Smooth muscle cell (in vitro differentiated cells): ENCODE measurements around the gene TCERG1L. TPM values are rescaled to one million over a fixed set of nuclear protein-coding genes. Genes with fewer than 3 reads are reported as not detected.
A peak's percentile ranks its signal among the peaks of the same experiment; 100 is the strongest.

Experiments used
- DNase-seq: peaks from one replicate; lab custom pipeline; 2025; ENCODE audit not compliant: unreplicated experiment; lab: John Stamatoyannopoulos, UW
- H2AFZ ChIP-seq: fragments of 200-600 bp; sonication (generic); 2 replicates; pipeline ENCODE4 v1.6.0; 2016; ENCODE audit warnings: antibody characterized with exemption, low read depth, mild to moderate bottlenecking
- H3F3A ChIP-seq: fragments of 200-600 bp; sonication (generic); 2 replicates; pipeline ENCODE4 v1.6.0; 2017; ENCODE audit warnings: antibody characterized with exemption, low read depth
- H3K27ac ChIP-seq: fragments of 200-600 bp; sonication (generic); 2 replicates; pipeline ENCODE4 v1.5.1; 2016; ENCODE audit warnings: low read depth, mild to moderate bottlenecking
- H3K27me3 ChIP-seq: fragments of 200-600 bp; sonication (generic); 2 replicates; pipeline ENCODE4 v1.6.1; 2016; ENCODE audit warnings: low read depth, mild to moderate bottlenecking
- H3K36me3 ChIP-seq: fragments of 200-600 bp; sonication (generic); 2 replicates; pipeline ENCODE4 v1.5.1; 2016; ENCODE audit warnings: low read depth
- H3K4me1 ChIP-seq: fragments of 200-600 bp; sonication (generic); 2 replicates; pipeline ENCODE4 v1.5.1; 2016; ENCODE audit warnings: low read depth
- H3K4me2 ChIP-seq: fragments of 200-600 bp; sonication (generic); 2 replicates; pipeline ENCODE4 v1.6.0; 2016; ENCODE audit warnings: mild to moderate bottlenecking
- H3K4me3 ChIP-seq: fragments of 200-600 bp; sonication (generic); 2 replicates; pipeline ENCODE4 v1.5.1; 2016; ENCODE audit warnings: mild to moderate bottlenecking
- H3K79me2 ChIP-seq: fragments of 200-600 bp; sonication (generic); 2 replicates; pipeline ENCODE4 v1.6.0; 2016; ENCODE audit warnings: low read depth, mild to moderate bottlenecking
- H3K9ac ChIP-seq: fragments of 200-600 bp; sonication (generic); 2 replicates; pipeline ENCODE4 v1.6.0; 2016; ENCODE audit warnings: low read depth
- H3K9me3 ChIP-seq: fragments of 200-600 bp; sonication (generic); replicated peaks from 2 replicates; pipeline ENCODE4 v1.5.1; 2016; ENCODE audit warnings: low read depth
- H4K20me1 ChIP-seq: fragments of 200-600 bp; sonication (generic); 2 replicates; pipeline ENCODE4 v1.6.0; 2016; ENCODE audit warnings: low read depth
- WGBS: methylation state at CpG from one replicate; pipeline ENCODE4 v1.1.7; 2016; ENCODE audit warnings: low lambda C conversion rate; 5-methylcytosine and 5-hydroxymethylcytosine counted together
- polyA plus RNA-seq: library from polyadenylated mRNA; unstranded; fragments of >200 nt; fragmentation: Nextera tagmentation; extraction: Ambion mirVana; gene quantifications from 2 replicates; pipeline ENCODE4 v1.2.1, GENCODE V29; 2016
- total RNA-seq: library from RNA; depleted of rRNA; stranded (reverse); fragments of >200 nt; gene quantifications from 2 replicates; pipeline ENCODE4 v1.2.3, GENCODE V29; 2014
- TF ChIP-seq, protein P1 (sequence below): fragments of 200-600 bp; sonication (generic); IDR thresholded peaks from 2 replicates; pipeline ENCODE4 v1.5.1; 2017; ENCODE audit warnings: borderline replicate concordance, mild to moderate bottlenecking, antibody characterized with exemption; ENCODE audit not compliant: insufficient read depth, poor library complexity, severe bottlenecking

TCERG1L gene
- total and polyA plus RNA-seq, 2 experiments from 2014 or later, result not detected

DNA sequence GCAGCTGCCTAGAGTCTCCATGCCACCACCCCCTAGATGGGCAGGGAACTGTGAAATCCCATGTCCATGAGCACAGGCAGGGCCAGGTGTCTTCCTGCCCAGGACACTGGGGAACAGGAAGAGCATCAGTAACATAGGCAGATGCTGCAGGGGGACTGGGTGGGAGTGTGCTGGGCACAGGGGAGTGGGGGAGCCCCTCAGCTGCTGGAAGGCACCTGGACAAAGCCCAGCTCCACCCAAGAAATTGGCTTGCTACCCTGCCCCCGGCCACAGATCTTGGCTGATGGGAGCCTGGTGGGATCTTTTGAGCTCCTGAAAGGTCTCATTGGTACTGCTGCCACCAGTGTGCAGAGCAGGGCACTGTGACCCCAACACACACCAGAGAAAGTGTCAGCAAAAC lies 66.7 kb downstream of the TCERG1L start:
- H3K4me1 ChIP-seq, result no peaks in the 10 kb centered on the region
- no peak for DNase-seq
- TF ChIP-seq, protein P1, sequence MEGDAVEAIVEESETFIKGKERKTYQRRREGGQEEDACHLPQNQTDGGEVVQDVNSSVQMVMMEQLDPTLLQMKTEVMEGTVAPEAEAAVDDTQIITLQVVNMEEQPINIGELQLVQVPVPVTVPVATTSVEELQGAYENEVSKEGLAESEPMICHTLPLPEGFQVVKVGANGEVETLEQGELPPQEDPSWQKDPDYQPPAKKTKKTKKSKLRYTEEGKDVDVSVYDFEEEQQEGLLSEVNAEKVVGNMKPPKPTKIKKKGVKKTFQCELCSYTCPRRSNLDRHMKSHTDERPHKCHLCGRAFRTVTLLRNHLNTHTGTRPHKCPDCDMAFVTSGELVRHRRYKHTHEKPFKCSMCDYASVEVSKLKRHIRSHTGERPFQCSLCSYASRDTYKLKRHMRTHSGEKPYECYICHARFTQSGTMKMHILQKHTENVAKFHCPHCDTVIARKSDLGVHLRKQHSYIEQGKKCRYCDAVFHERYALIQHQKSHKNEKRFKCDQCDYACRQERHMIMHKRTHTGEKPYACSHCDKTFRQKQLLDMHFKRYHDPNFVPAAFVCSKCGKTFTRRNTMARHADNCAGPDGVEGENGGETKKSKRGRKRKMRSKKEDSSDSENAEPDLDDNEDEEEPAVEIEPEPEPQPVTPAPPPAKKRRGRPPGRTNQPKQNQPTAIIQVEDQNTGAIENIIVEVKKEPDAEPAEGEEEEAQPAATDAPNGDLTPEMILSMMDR, result no peak
- no peaks in the 10 kb centered on the region for H4K20me1 ChIP-seq
- no peak overlapping the region for H3K27ac ChIP-seq
- peaks cover 3% of the 10 kb centered on the region for H3K27me3 ChIP-seq
- no peak overlapping the region for H3K9ac ChIP-seq
- H3K4me3 ChIP-seq, result no peak overlapping the region
- WGBS, result 95% methylated on average over 1 of the region's 1 CpG
- no peaks in the 10 kb centered on the region for H3K9me3 ChIP-seq
- H3K36me3 ChIP-seq, result no peaks in the 10 kb centered on the region
- no peak overlapping the region for H3K4me2 ChIP-seq
- no peaks in the 10 kb centered on the region for H3K79me2 ChIP-seq
- H3F3A ChIP-seq, result no peaks in the 10 kb centered on the region
- H2AFZ ChIP-seq, result no peak overlapping the region

DNA sequence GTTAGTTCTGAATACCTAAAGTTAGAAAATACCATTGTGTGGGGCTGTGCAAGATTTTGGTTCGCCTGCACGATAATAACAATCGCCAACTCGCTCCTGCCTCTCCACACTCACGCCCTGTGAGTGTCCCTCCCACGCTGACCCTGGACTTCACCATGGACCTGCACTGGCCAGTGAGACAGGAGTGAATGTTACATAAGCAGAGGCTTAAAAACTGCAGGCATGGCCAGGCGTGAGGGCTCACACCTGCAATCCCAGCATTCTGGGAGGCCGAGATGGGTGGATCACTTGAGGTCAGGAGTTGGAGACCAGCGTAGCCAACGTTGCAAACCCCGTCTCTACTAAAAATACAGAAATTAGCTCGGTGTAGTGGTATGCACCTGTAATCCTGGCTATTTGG lies 68.4 kb downstream of the TCERG1L start:
- H4K20me1 ChIP-seq, result no peaks in the 10 kb centered on the region
- no peak overlapping the region for H3K4me3 ChIP-seq
- H3K36me3 ChIP-seq, result no peaks in the 10 kb centered on the region
- no peaks in the 10 kb centered on the region for H3K9me3 ChIP-seq
- H3K9ac ChIP-seq, result no peak overlapping the region
- DNase-seq, result no peak
- no peaks in the 10 kb centered on the region for H3K27me3 ChIP-seq
- no peaks in the 10 kb centered on the region for H3K4me1 ChIP-seq
- no peaks in the 10 kb centered on the region for H3K79me2 ChIP-seq
- TF ChIP-seq, protein P1, result no peak
- H3K27ac ChIP-seq, result no peak overlapping the region
- no peak overlapping the region for H3K4me2 ChIP-seq
- H3F3A ChIP-seq, result no peaks in the 10 kb centered on the region
- H2AFZ ChIP-seq, result no peak overlapping the region
- 86% methylated on average over 12 of the region's 12 CpGs for WGBS

DNA sequence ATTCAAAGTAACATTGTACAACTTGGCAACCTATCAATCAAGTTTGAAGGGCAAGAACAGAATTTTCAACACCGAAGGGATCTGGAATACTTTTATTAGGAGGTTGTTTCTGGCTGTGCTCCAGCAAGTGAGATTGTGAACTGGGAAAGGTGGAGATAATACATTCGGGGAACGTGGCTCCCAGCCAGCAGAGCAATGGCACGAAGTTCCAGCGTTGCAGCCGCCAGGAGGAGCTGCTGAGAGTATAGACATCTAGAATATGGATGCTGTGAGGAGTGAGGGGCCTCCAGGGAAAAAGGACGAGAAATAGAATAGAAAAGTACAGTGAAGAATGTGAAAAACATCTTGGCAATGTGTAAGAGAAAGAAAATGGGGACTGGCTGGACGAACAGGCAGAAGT lies 69.5 kb downstream of the TCERG1L start:
- Histone ChIP-seq H2AFZ (no peak overlapping the region), H3K4me2 (no peak overlapping the region), H3K4me1 (no peaks in the 10 kb centered on the region), H3K79me2 (no peaks in the 10 kb centered on the region), H3K36me3 (no peaks in the 10 kb centered on the region), H3K9me3 (no peaks in the 10 kb centered on the region), H3K27ac (no peak overlapping the region), H3K27me3 (no peaks in the 10 kb centered on the region), H3K9ac (no peak overlapping the region), H4K20me1 (no peaks in the 10 kb centered on the region), H3K4me3 (no peak overlapping the region), H3F3A (no peaks in the 10 kb centered on the region)
- TF ChIP-seq, protein P1, result peak; percentile 55
- 28% methylated on average over 8 of the region's 8 CpGs for WGBS
- DNase-seq, result no peak

DNA sequence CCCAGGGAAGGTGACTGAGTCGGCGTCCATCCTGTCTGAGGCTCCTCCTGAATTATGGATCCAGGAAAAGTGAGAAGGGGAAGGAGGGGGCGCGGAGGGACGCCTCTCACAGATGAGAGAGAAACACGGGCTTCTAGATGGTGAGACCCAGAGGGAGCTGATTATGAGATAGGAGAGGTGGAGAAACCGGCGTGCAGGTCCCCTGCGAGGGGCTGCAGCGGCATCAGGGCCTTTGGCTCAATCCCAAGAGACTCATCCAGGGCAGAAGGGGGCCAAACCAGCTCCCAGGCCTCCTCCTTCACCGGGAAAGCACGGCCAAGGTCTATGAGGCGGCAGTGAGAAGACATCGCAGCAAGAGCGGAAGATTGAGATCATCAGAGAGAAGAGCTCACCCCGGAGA lies 70.8 kb downstream of the TCERG1L start:
- Histone ChIP-seq H3K27ac (no peak overlapping the region), H3K9ac (no peak overlapping the region), H3F3A (no peaks in the 10 kb centered on the region), H3K79me2 (no peaks in the 10 kb centered on the region), H3K9me3 (no peaks in the 10 kb centered on the region), H3K4me3 (no peak overlapping the region), H3K4me1 (no peaks in the 10 kb centered on the region), H2AFZ (no peak overlapping the region), H3K4me2 (no peak overlapping the region), H3K27me3 (peaks cover 3% of the 10 kb centered on the region), H4K20me1 (no peaks in the 10 kb centered on the region), H3K36me3 (no peaks in the 10 kb centered on the region)
- WGBS, result 92% methylated on average over 16 of the region's 16 CpGs
- TF ChIP-seq, protein P1, result no peak
- DNase-seq, result no peak
